Esophagus squamous epithelium (tissue), 5 donors: ENCODE measurements around the gene RFPL2. TPM values are rescaled to one million over a fixed set of nuclear protein-coding genes. Genes with fewer than 3 reads are reported as not detected.
"Not testable (repeated sequence)": the region's sequence is repeated elsewhere in the genome, so short reads cannot be mapped to it uniquely, and the experiment has no call there.

ENCODE experiments used
- DNase-seq: peaks from one replicate; lab custom pipeline; 2025; lab: John Stamatoyannopoulos, UW
- H3K27ac ChIP-seq, 4 donors: fragments of 200-600 bp; sonication (generic); one replicate each; pipeline ENCODE4 v1.5.1; 2016 to 2019; ENCODE audit warnings: mild to moderate bottlenecking in 1 of 4
- H3K27me3 ChIP-seq, 4 donors: fragments of 200-600 bp; sonication (generic); 1 replicate in 3 of 4; 2 replicates in 1 of 4; pipeline versions ENCODE4 v1.5.1 to v1.6.0; 2017 to 2021; ENCODE audit warnings: antibody characterized with exemption in 1 of 4
- H3K36me3 ChIP-seq, 3 donors: fragments of 200-600 bp; sonication (generic); one replicate each; pipeline ENCODE4 v1.5.1; 2016 to 2019
- H3K4me1 ChIP-seq, 3 donors: fragments of 200-600 bp; sonication (generic); one replicate each; pipeline ENCODE4 v1.5.1; 2017 to 2019
- H3K4me3 ChIP-seq, 4 donors: fragments of 200-600 bp; sonication (generic); 1 replicate in 3 of 4; 2 replicates in 1 of 4; pipeline ENCODE4 v1.5.1; 2016 to 2019; ENCODE audit warnings: mild to moderate bottlenecking in 2 of 4, moderate library complexity in 1 of 4
- H3K9me3 ChIP-seq, 3 donors: fragments of 200-600 bp; sonication (generic); one replicate each; pipeline ENCODE4 v1.5.1; 2016 to 2019
- CTCF ChIP-seq, 6 experiments: fragments of 450-650 bp in 4 of 6; fragments of 200-600 bp in 2 of 6; sonication (generic) in 2 of 6; IDR thresholded peaks; one replicate each; pipeline ENCODE4 v1.5.1; 2016 to 2019; ENCODE audit warnings: antibody characterized with exemption in 6 of 6, mild to moderate bottlenecking in 4 of 6, moderate library complexity in 4 of 6
- POLR2A ChIP-seq, 4 donors: fragments of 450-650 bp; IDR thresholded peaks; one replicate each; pipeline ENCODE4 v1.6.1; 2017; ENCODE audit warnings: antibody characterized with exemption in 4 of 4, mild to moderate bottlenecking in 4 of 4, moderate library complexity in 3 of 4
- WGBS, 2 donors: methylation state at CpG; one replicate each; pipeline ENCODE4 v1.1.5; 2018; 5-methylcytosine and 5-hydroxymethylcytosine counted together
- intact Hi-C: fragments of 100-400 bp; cut with DNase I; formaldehyde crosslinking; loops from one replicate; pipeline ENCODE4 v1.15.0; 2022
- total RNA-seq, 4 donors: library from RNA; depleted of rRNA; stranded (reverse); fragments of >200 nt; gene quantifications; one replicate each; pipeline ENCODE4 v1.1.0, GENCODE V29; 2016
- donor health status: DM: yes; HTN: yes; CAD: no.

Gene RFPL2
- total RNA-seq, 4 donors from 2014 or later: not detected

- TF ChIP-seq CTCF (IDR thresholded peaks at IDR 0.05): no peak
- no peak for TF ChIP-seq POLR2A (IDR thresholded peaks at IDR 0.05)
- no peak overlapping the region for H3K4me3 ChIP-seq
Measured at GRCh38 chr22:32164075-32164860, 40.6 kb downstream of the RFPL2 start.

GRCh38 chr22:32160411-32160810 is 44.5 kb downstream of the RFPL2 start:
- DNase-seq, H3K36me3 ChIP-seq, H3K9me3 ChIP-seq, H3K4me1 ChIP-seq, intact Hi-C loops, H3K27ac ChIP-seq, H3K4me3 ChIP-seq: not testable (repeated sequence)
- H3K27me3 ChIP-seq: peaks cover 0 to 36% (median 0%) of the 10 kb centered on the region in 4 donors
- 74 to 80% methylated on average over 5 of the region's 5 CpGs for WGBS, 2 donors

More at GRCh38 chr22:32164075-32164860, 40.6 kb downstream of the RFPL2 start:
- peaks cover 0 to 28% (median 0%) of the 10 kb centered on the region in 4 donors for H3K27me3 ChIP-seq
- no peaks in the 10 kb centered on the region for H3K36me3 ChIP-seq
- H3K4me1 ChIP-seq: no peaks in the 10 kb centered on the region
- no peak for DNase-seq
- WGBS, 2 donors: 38 to 47% methylated on average over 6 of the region's 6 CpGs
- no peaks in the 10 kb centered on the region for H3K9me3 ChIP-seq
- intact Hi-C loops: no loop called here
- H3K27ac ChIP-seq: no peak overlapping the region

GRCh38 chr22:32158712-32159533 is 46.0 kb downstream of the RFPL2 start, which contains the start of gene C22orf42:
Gene C22orf42, minus strand, starts transcription at chr22:32159303. Its CDS starts 88 bp downstream, at chr22:32159215.
- TF ChIP-seq POLR2A (IDR thresholded peaks at IDR 0.05) (no peak), CTCF (IDR thresholded peaks at IDR 0.05) (no peak)
- DNase-seq: no peak
- no peak within 1 kb of the TSS for H3K4me3 ChIP-seq
- no peaks in the 10 kb centered on the region for H3K4me1 ChIP-seq
- H3K27me3 ChIP-seq: peaks cover 0 to 30% (median 0%) of the 10 kb centered on the region in 4 donors
- H3K9me3 ChIP-seq: no peaks in the 10 kb centered on the region
- intact Hi-C loops: no loop called here
- H3K36me3 ChIP-seq: no peaks in the 10 kb centered on the region
- H3K27ac ChIP-seq: no peak within 1 kb of the TSS
- WGBS, 2 donors: 48 to 72% methylated on average over 7 to 10 of the region's 12 CpGs

GRCh38 chr22:32157632-32158031 is 47.2 kb downstream of the RFPL2 start:
- not testable (repeated sequence) for H3K4me1 ChIP-seq

GRCh38 chr22:32154727-32155126 is 50.1 kb downstream of the RFPL2 start:
- H3K4me3 ChIP-seq, DNase-seq, H3K4me1 ChIP-seq, H3K36me3 ChIP-seq, intact Hi-C loops, H3K27ac ChIP-seq, H3K9me3 ChIP-seq: not testable (repeated sequence)
- H3K27me3 ChIP-seq: peaks cover 0 to 18% (median 0%) of the 10 kb centered on the region in 4 donors
- WGBS, 2 donors: 68 to 73% methylated on average over 4 of the region's 4 CpGs

More at GRCh38 chr22:32157632-32158031, 47.2 kb downstream of the RFPL2 start:
- H3K36me3 ChIP-seq, H3K4me3 ChIP-seq, intact Hi-C loops, H3K27ac ChIP-seq, DNase-seq, H3K9me3 ChIP-seq: not testable (repeated sequence)
- WGBS, 2 donors: 40 to 50% methylated on average over 1 of the region's 5 CpGs
- H3K27me3 ChIP-seq: peaks cover 0 to 30% (median 0%) of the 10 kb centered on the region in 4 donors

- DNase-seq, intact Hi-C loops, H3K27me3 ChIP-seq, H3K4me3 ChIP-seq, H3K4me1 ChIP-seq, H3K27ac ChIP-seq, H3K36me3 ChIP-seq, H3K9me3 ChIP-seq: not testable (repeated sequence)
- WGBS, 2 donors: 58 to 74% methylated on average over 6 of the region's 6 CpGs
Measured at GRCh38 chr22:32151641-32152040, 53.2 kb downstream of the RFPL2 start.

- not testable (repeated sequence) for H3K4me3 ChIP-seq
Measured at GRCh38 chr22:32150647-32151046, 54.2 kb downstream of the RFPL2 start.

GRCh38 chr22:32148372-32148771 is 56.5 kb downstream of the RFPL2 start:
- H3K27ac ChIP-seq, H3K4me3 ChIP-seq, DNase-seq, H3K4me1 ChIP-seq, intact Hi-C loops, H3K36me3 ChIP-seq, H3K27me3 ChIP-seq, H3K9me3 ChIP-seq: not testable (repeated sequence)
- WGBS, 2 donors: 79 to 84% methylated on average over 4 of the region's 4 CpGs

More at GRCh38 chr22:32150647-32151046, 54.2 kb downstream of the RFPL2 start:
- intact Hi-C loops, DNase-seq, H3K36me3 ChIP-seq, H3K27me3 ChIP-seq, H3K9me3 ChIP-seq, H3K27ac ChIP-seq, H3K4me1 ChIP-seq: not testable (repeated sequence)
- 50 to 56% methylated on average over 7 of the region's 7 CpGs for WGBS, 2 donors

GRCh38 chr22:32147128-32147527 is 57.7 kb downstream of the RFPL2 start:
- H3K9me3 ChIP-seq, H3K36me3 ChIP-seq, H3K27me3 ChIP-seq, DNase-seq, intact Hi-C loops, H3K4me3 ChIP-seq, H3K27ac ChIP-seq, H3K4me1 ChIP-seq: not testable (repeated sequence)
- 83 to 92% methylated on average over 8 of the region's 8 CpGs for WGBS, 2 donors
